Sigmoid colon (tissue), 4 donors: ENCODE measurements around the gene ZNF638.

Experiments used
- CTCF ChIP-seq, 4 experiments: fragments of 450-650 bp in 3 of 4; fragments of 200-600 bp in 1 of 4; IDR thresholded peaks; one replicate each; pipeline ENCODE4 v1.5.1; 2016 to 2019; ENCODE audit warnings: antibody characterized with exemption in 4 of 4, mild to moderate bottlenecking in 3 of 4, moderate library complexity in 2 of 4
- EP300 ChIP-seq, 4 donors: sonication (generic); formaldehyde crosslinking; IDR thresholded peaks; one replicate each; pipeline ENCODE4 v1.6.1; 2017; ENCODE audit warnings: antibody characterized with exemption in 4 of 4
- POLR2A ChIP-seq, 2 donors: fragments of 450-650 bp; IDR thresholded peaks; one replicate each; pipeline ENCODE4 v1.6.1; 2016; ENCODE audit warnings: antibody characterized with exemption in 2 of 2, mild to moderate bottlenecking in 2 of 2, moderate library complexity in 2 of 2

GRCh38 chr2:71464389-71464788, 132.8 kb downstream of the ZNF638 start:
- TF ChIP-seq POLR2A (IDR thresholded peaks at IDR 0.05) (no peak), CTCF (IDR thresholded peaks at IDR 0.05) (no peak), EP300 (IDR thresholded peaks at IDR 0.05) (no peak)
